GM19324 (cell line): ENCODE data around the gene HIBADH.

ENCODE experiments used
- ATAC-seq: cut with Tn5 transposase; IDR thresholded peaks from one replicate; pipeline ENCODE4 v1.9.1; 2021; ENCODE audit warnings: mild to moderate bottlenecking, moderate library complexity; ENCODE audit not compliant: unreplicated experiment, low FRiP score

HIBADH gene

DNA sequence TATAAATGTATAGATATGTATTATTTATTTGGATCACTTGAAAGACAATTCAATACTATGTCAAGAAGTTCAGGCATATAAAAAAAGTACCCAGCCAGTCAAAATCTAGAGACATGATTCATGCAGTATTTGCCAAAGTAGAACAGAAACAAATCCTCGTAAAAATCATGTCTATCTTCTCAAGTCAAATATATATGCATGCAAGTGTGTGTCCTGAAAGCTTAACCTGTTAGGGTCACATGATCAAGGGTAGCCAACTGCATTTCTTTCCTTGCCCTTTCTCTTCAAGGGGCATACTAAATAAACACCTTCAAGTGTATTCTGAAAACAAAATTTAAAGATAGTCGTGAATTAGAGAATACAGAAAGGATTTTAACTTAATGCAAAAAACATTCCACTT is 107.0 kb downstream of the HIBADH start:
- no peak for ATAC-seq

DNA sequence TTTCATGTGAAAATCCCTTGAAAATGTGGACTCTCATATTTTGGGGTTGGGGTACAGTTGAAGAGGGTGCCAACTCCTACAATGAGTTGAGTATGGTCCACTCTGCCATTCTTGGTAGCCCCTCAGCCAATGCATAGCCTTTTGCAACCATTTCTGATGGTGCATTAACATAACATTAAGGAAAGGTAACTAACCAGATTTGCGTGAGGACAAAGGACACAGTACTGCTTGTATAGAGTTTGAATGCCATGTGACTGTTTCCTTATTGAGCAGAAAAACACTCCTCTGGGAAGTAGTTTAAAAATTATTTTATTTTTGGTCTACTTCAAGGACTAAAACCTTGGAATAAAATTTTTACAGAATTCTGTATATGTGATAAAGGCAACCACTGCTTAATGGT is 107.9 kb downstream of the HIBADH start:
- no peak for ATAC-seq

- no peak for ATAC-seq
These were observed 109.4 kb downstream of the HIBADH start for GRCh38 chr7:27553273-27553672.

DNA sequence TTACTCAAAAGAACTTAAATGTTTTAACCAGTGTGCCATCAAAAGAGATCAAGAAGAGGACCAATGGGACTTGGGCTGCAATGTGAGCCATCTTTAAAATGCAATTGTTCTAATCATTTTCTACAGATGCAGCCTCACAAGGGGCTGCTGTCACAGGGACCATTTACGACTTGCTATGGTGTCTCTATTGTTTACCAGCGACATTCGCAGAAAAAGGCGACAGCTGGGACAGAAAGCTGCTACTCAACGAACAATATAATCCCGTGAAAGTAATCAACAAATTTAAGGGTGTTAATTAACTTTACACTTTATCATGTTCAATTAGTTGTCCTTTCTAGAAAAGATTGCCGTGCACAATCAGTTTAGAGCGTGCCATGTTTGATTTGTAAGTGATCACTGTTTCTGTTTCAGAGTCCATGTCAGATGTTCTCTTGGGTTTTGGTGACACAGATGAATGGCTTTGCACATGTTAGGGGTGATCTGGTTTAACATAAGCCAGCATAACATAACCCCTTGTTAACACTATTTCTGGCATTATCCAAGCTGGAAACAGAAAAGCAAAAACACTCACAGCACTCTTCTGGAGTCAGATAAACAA is 110.8 kb downstream of the HIBADH start:
- ATAC-seq = no peak

DNA sequence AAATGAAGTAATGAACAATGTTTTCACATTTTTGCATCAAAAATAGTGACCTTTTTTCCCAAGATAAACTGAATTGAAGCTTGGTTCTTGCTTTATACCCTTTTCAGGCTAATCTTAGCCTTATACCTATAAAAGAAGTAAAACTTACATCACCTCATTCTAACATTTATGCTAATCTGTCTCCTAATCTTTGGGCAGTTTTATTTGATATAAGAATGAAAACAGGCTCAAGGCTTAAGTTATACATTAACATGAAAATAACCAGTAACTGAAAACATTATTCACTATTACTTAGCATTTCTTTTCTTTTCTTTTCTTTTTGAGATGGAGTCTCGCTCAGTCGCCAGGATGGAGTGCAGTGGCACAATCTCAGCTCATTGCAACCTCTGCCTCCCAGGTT is 113.1 kb downstream of the HIBADH start:
- ATAC-seq = no peak

- ATAC-seq = no peak
These were observed 114.4 kb downstream of the HIBADH start for GRCh38 chr7:27548304-27548703.

- no peak for ATAC-seq
These were observed 115.3 kb downstream of the HIBADH start for GRCh38 chr7:27547401-27547800.

GRCh38 chr7:27546610-27547009 is 116.1 kb downstream of the HIBADH start:
- no peak for ATAC-seq

DNA sequence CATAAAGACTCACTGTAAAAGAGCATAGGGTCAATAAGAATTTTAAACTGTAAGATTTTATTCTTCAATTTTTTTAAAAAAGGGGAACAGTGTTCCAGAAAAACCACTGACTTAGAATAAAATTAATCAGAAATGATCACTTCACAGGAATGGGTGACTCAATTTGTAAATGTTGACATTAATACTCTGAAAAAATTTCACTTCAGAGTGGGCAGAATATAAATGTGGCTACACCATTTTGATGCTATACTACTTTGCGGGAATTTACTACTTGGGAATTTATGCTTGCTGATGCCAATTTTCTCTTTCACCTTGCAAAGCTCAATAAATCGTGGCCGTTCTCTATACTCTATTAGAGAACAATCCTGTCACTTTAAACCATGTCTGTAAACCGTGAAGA is 126.9 kb downstream of the HIBADH start:
- no peak for ATAC-seq

- ATAC-seq = no peak
These were observed 129.0 kb downstream of the HIBADH start for GRCh38 chr7:27533652-27534081.

- ATAC-seq = no peak
These were observed 130.4 kb downstream of the HIBADH start for GRCh38 chr7:27532314-27532713.

DNA sequence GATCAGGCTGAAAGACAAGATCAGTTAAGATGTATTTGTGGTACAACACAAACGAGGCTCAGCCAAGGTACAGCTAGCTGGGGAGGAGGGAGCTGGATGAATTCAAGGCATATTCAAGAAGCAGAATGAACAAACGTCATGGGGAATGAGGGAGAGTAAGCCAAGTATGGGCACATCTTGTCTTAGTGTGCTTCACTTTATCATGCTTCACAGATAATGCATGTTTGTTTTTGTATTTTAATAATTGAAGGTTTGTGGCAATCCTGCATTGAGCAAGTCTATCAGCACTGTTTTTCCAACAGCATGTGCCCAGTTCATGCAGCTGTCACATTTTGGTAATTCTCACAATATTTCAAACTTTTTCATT is 135.4 kb downstream of the HIBADH start:
- no peak for ATAC-seq

DNA sequence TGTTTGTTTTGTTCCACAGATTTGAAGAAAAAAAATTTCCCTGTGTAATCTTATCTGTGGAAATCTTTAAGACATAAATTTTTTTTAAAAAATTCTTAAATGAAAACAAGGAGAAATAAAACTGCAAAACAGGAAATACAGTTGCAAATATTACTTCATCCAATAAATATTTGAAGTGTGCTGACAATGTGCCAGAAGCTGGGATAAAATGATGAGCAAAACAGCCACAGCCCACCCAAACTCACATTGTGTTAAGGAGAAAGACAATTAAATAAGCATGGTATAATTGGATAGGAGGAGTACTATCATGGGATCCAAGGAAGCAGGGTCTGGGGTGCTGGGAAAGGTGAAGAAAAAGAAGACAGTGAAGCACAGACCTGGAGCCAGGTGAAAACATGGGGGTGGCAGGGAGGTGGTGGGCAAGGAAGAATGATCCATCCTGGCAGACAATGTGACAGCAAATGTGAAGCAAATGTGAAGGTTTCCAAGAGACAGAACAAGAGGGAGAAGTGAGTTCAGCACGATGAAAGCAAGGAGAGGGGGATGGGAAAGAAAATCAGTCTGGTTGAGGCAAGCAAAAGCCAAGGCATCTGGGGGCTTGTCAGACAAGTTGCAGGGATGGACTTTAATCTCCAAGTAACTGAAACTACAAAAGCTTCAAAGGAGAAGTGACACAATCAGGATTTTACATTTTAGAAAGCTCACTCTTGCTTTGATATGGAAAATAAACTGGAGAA is 135.9 kb downstream of the HIBADH start:
- ATAC-seq = no peak

DNA sequence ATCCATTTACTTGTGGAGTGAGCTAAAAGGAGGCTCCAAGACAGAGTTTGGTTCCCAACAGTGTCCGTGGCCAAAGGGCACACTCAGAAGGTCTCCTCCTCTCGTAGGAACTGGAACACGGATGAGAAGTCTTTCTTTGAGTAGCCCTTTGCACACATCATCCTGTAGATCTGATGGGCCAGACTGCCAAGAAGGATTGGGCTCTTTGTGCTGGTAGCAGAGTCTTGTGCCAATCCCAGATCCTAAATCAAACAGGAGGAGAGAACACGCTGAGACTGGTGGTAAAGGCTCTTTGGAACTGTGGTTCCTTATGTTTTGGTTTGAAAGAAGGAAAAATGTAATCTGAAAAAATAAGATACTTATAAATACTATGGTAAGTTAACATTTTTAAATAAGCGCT is 136.6 kb downstream of the HIBADH start:
- no peak for ATAC-seq

GRCh38 chr7:27523321-27523720 is 139.4 kb downstream of the HIBADH start:
- ATAC-seq = no peak

- ATAC-seq = no peak
These were observed 140.1 kb downstream of the HIBADH start for GRCh38 chr7:27522566-27522965.

DNA sequence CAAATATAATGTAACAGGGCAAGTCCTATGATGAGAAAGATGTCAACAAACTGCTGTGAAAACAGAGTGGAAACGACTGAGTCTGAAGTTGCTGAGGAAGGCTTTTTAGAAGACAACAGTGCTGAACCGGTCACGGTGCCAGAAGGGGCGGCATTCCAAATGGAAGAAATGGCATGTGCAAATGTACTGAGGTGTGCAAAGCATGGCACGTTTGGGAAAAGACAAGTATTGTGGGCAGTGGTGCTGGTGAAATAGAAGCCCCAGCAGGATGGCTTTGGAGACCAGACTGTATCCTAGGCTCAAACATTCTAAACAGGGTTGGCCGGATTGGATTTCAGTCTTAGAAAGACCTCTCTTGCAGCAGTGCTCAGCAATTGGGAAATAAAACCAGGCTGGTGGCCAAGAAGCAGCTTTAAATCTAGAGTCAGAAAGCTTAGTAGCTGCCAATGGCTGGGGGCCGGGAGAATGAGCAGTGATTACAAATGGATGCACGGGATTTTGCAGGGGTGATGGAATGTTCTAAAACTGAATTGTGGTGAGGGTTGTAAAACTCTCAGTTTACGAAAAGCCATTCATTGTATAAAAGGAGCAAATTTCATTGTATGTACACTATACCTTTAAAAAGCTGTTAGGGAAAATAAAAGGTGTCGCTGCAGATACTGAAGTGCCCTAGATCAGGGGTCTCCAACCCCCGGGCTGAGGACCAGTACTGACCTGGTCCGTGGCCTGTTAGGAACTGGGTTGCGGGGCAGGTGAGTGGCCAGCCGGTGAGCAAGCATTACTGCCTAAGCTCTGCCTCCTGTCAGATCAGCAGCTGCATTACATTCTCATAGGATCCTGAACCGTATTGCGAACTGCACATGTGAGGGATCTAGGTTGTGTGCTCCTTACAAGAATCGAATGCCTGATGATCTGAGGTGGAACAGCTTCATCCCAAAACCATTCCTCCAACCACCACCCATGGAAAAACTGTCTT is 141.6 kb downstream of the HIBADH start:
- ATAC-seq = no peak

GRCh38 chr7:27519793-27520469 is 142.8 kb downstream of the HIBADH start:
- no peak for ATAC-seq

- ATAC-seq = no peak
These were observed 143.9 kb downstream of the HIBADH start for GRCh38 chr7:27518561-27519350.

GRCh38 chr7:27516421-27516820 is 146.3 kb downstream of the HIBADH start:
- no peak for ATAC-seq
